ENCODE results near the gene CDK11B. TPM values are rescaled to one million over a fixed set of nuclear protein-coding genes. Genes with fewer than 3 reads are reported as not detected.
A peak's percentile ranks its signal among the peaks of the same experiment; 100 is the strongest.

The CDK11B gene
- total and polyA plus RNA-seq, 11 donors = 20.4 to 39.4 (median 24.8) TPM

- intact Hi-C loops (cut with DNase I) = no loop called here
- TF ChIP-seq POLR2A (IDR thresholded peaks at IDR 0.05) = no peak
- peak in 1 of 12 donors; percentile 4 for TF ChIP-seq CTCF (IDR thresholded peaks at IDR 0.05)
- peak overlapping the region in 10 of 12 donors; percentile 17 to 88 (median 76) for H3K27ac ChIP-seq
- DNase-seq = peak; percentile 13 to 57 (median 20)
- peaks cover 7 to 58% (median 31%) of the 10 kb centered on the region in 12 donors for H3K4me1 ChIP-seq
- no peak for ATAC-seq
- no peaks in the 10 kb centered on the region for H3K9me3 ChIP-seq
- no peaks in the 10 kb centered on the region for H3K27me3 ChIP-seq
- WGBS, 4 donors = 77 to 88% (median 85%) methylated on average over 16 of the region's 16 CpGs
- H3K36me3 ChIP-seq = peaks cover 0 to 26% (median 12%) of the 10 kb centered on the region in 9 donors
- no peak overlapping the region for H3K4me3 ChIP-seq
Observed at GRCh38 chr1:1620433-1621139, 38.2 kb downstream of the CDK11B start.

DNA sequence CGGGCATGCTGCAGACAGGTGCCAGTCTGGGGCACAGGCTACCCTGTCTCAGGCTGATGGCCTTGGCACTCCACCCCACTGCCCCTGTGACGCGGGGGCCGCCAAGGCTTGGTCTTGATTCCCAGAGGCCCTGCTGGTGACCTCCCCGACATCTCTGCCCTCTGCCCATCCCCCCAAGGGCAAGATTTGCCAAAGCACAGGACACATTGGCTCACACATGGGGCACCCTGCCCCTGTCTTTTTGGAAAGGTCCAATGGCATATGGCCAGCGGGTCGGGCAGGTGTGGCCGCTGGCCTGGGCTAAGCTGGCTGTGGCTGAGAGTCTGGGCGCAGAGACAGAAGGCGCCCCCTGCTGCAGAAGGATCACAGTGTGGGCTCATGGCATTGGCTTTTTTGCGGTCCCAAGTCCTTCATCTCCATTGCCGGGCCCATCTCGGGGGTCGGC, 38.9 kb downstream of the CDK11B start:
- 48 to 83% (median 64%) methylated on average over 4 to 14 of the region's 14 CpGs for WGBS, 4 donors
- peak; percentile 52 to 83 (median 65) for DNase-seq
- Histone ChIP-seq H3K27me3 (no peaks in the 10 kb centered on the region), H3K27ac (peak overlapping the region in 10 of 12 donors; percentile 17 to 88 (median 76)), H3K4me3 (no peak overlapping the region), H3K36me3 (peaks cover 0 to 26% (median 12%) of the 10 kb centered on the region in 9 donors), H3K9me3 (no peaks in the 10 kb centered on the region), H3K4me1 (peaks cover 6 to 53% (median 27%) of the 10 kb centered on the region in 12 donors)
- intact Hi-C loops (cut with DNase I) = loop anchor here in 1 of 10 donors (10.0 kb wide), 2 partner anchors 105 to 505 kb away; partner anchors contain the start of genes ATAD3A and C1orf159
- TF ChIP-seq POLR2A (IDR thresholded peaks at IDR 0.05) = no peak
- peak in 7 of 12 donors; percentile 10 to 43 (median 33) for TF ChIP-seq CTCF (IDR thresholded peaks at IDR 0.05)
- ATAC-seq = peak in 3 of 4 donors; percentile 3 to 43 (median 29)

DNA sequence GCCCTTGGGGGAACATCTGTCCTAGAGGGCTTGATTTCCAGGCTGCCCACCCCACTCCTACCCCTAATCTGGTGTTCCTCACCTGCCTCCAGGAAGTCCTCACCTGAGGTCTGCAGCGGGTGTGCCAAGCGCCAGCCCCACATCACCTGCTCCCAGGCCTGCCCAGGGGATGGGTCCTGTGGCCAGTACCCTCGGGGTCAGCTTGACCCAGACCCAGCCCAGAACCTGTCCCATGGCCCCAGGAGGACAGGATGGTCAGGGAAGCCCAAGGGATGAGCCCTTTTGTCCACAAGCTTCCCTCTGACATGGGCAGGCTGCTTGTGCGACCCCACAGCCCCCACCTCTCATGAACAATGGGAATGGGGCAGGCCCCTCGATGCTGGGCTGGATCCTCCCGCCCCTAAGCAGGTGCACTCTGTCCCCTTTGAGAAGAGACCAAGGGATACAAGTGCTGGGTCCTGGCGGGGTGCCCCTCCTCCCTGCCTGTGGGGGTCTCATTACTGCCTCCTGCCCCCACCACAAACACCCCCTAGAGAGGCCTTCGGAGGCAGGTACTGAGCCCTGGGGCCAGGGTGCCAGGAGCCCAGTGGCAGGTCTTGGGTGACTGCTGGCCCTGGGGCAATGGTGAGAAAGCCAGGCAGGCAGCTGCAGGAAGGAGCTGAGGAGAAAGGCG, 40.3 kb downstream of the CDK11B start:
- intact Hi-C loops (cut with DNase I) = loop anchor here in 1 of 10 donors (10.0 kb wide), 2 partner anchors 104 to 504 kb away; partner anchors contain the start of genes ATAD3A and C1orf159
- Histone ChIP-seq H3K4me3 (no peak overlapping the region), H3K4me1 (peaks cover 7 to 62% (median 40%) of the 10 kb centered on the region in 12 donors), H3K27ac (peak overlapping the region in 1 of 12 donors; percentile 88), H3K27me3 (no peaks in the 10 kb centered on the region), H3K36me3 (peaks cover 0 to 19% (median 7%) of the 10 kb centered on the region in 9 donors), H3K9me3 (no peaks in the 10 kb centered on the region)
- 92 to 95% (median 94%) methylated on average over 8 to 9 of the region's 9 CpGs for WGBS, 4 donors
- no peak for ATAC-seq
- peak; percentile 6 to 56 (median 26) for DNase-seq
- TF ChIP-seq POLR2A (IDR thresholded peaks at IDR 0.05) (no peak), CTCF (IDR thresholded peaks at IDR 0.05) (no peak)

GRCh38 chr1:1617925-1618324, 40.9 kb downstream of the CDK11B start:
- H3K27ac ChIP-seq = no peak overlapping the region

More at GRCh38 chr1:1617925-1618324, 40.9 kb downstream of the CDK11B start:
- peaks cover 7 to 62% (median 41%) of the 10 kb centered on the region in 12 donors for H3K4me1 ChIP-seq
- intact Hi-C loops (cut with DNase I) = loop anchor here in 1 of 10 donors (10.0 kb wide), 2 partner anchors 103 to 503 kb away; partner anchors contain the start of genes ATAD3A and C1orf159
- H3K9me3 ChIP-seq = no peaks in the 10 kb centered on the region
- H3K27me3 ChIP-seq = no peaks in the 10 kb centered on the region
- TF ChIP-seq CTCF (IDR thresholded peaks at IDR 0.05) = no peak
- TF ChIP-seq POLR2A (IDR thresholded peaks at IDR 0.05) = no peak
- ATAC-seq (no peak), DNase-seq (peak in 2 of 5 donors; percentile 23 to 49)
- H3K4me3 ChIP-seq = no peak overlapping the region
- peaks cover 0 to 19% (median 7%) of the 10 kb centered on the region in 9 donors for H3K36me3 ChIP-seq
- 87 to 97% (median 93%) methylated on average over 6 of the region's 6 CpGs for WGBS, 4 donors

Measured in heart left ventricle (tissue), 16 donors.